Measurements from ENCODE around the gene AIG1. TPM values are rescaled to one million over a fixed set of nuclear protein-coding genes. Genes with fewer than 3 reads are reported as not detected.
"Not testable (repeated sequence)": the region's sequence is repeated elsewhere in the genome, so short reads cannot be mapped to it uniquely, and the experiment has no call there.

The AIG1 gene
- total RNA-seq, 1 donor from 2014 or later, result 32.2 TPM

GRCh38 chr6:143241111-143241510 lies 180.4 kb downstream of the AIG1 start:
- H3K9me3 Mint-ChIP-seq (ENCODE audit: low read depth), result no peaks in the 10 kb centered on the region
- TF ChIP-seq CTCF (IDR thresholded peaks at IDR 0.05), result no peak
- no peak overlapping the region for H3K4me3 Mint-ChIP-seq (ENCODE audit: unreplicated experiment)
- H3K4me1 Mint-ChIP-seq (ENCODE audit: low read depth), result peaks cover 5% of the 10 kb centered on the region
- H3K36me3 Mint-ChIP-seq (ENCODE audit: low read depth), result peaks cover 5% of the 10 kb centered on the region
- no peak for DNase-seq (ENCODE audit: low spot score)
- no peaks in the 10 kb centered on the region for H3K27me3 Mint-ChIP-seq (ENCODE audit: low read depth)
- H3K27ac Mint-ChIP-seq (ENCODE audit: unreplicated experiment), result peak overlapping the region; percentile 82

DNA sequence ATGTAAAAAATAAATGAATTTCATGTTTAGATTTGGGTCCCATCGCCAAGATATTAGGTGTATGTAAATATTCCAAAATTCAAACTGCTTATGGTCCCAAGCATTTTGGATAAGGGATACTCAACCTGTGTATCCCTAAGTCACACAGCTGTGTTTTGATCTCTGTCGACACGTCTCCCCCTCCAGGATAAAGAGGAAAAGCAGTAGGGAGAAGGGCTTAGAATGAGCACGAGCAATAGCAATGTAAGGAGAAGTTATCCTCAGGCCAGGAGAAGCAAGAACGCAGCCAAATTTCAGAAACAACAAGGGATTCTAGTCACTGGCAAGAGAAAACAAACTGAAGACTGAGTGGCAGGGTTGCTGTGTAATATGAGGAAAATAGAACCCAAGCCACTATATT lies 181.2 kb downstream of the AIG1 start:
- no peaks in the 10 kb centered on the region for H3K27me3 Mint-ChIP-seq (ENCODE audit: low read depth)
- H3K36me3 Mint-ChIP-seq (ENCODE audit: low read depth), result peaks cover 5% of the 10 kb centered on the region
- no peak overlapping the region for H3K27ac Mint-ChIP-seq (ENCODE audit: unreplicated experiment)
- no peak for TF ChIP-seq CTCF (IDR thresholded peaks at IDR 0.05)
- peaks cover 5% of the 10 kb centered on the region for H3K4me1 Mint-ChIP-seq (ENCODE audit: low read depth)
- no peak for DNase-seq (ENCODE audit: low spot score)
- no peak overlapping the region for H3K4me3 Mint-ChIP-seq (ENCODE audit: unreplicated experiment)
- H3K9me3 Mint-ChIP-seq (ENCODE audit: low read depth), result no peaks in the 10 kb centered on the region

GRCh38 chr6:143243786-143244185 lies 183.1 kb downstream of the AIG1 start:
- no peak overlapping the region for H3K4me3 Mint-ChIP-seq (ENCODE audit: unreplicated experiment)
- H3K36me3 Mint-ChIP-seq (ENCODE audit: low read depth), result peaks cover 5% of the 10 kb centered on the region

DNA sequence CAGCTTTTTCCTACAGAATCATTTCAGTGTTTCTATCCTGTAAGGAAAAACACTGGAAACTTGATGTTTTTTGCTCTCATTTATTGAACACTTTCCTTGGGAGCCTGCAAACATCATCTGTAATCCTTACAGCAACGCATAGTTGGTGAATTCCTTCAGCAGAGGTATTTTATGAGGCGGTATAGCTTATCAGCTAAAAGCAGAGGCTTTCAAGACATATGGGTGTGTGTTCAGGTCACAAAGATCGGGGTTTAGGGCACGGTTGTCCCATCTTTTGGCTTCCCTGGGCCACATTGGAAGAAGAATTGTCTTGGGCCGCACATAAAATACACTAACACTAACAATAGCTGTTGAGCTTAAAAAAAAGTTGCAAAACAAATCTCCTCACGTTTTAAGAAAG lies 185.0 kb downstream of the AIG1 start:
- Mint-ChIP-seq H3K4me3 (ENCODE audit: unreplicated experiment) (no peak overlapping the region), H3K27ac (ENCODE audit: unreplicated experiment) (no peak overlapping the region), H3K27me3 (ENCODE audit: low read depth) (no peaks in the 10 kb centered on the region), H3K36me3 (ENCODE audit: low read depth) (peaks cover 5% of the 10 kb centered on the region), H3K9me3 (ENCODE audit: low read depth) (no peaks in the 10 kb centered on the region), H3K4me1 (ENCODE audit: low read depth) (peaks cover 5% of the 10 kb centered on the region)
- TF ChIP-seq CTCF (IDR thresholded peaks at IDR 0.05), result no peak
- DNase-seq (ENCODE audit: low spot score), result no peak

More at GRCh38 chr6:143243786-143244185, 183.1 kb downstream of the AIG1 start:
- Mint-ChIP-seq H3K27ac (ENCODE audit: unreplicated experiment) (no peak overlapping the region), H3K27me3 (ENCODE audit: low read depth) (no peaks in the 10 kb centered on the region), H3K4me1 (ENCODE audit: low read depth) (peaks cover 5% of the 10 kb centered on the region), H3K9me3 (ENCODE audit: low read depth) (no peaks in the 10 kb centered on the region)
- no peak for TF ChIP-seq CTCF (IDR thresholded peaks at IDR 0.05)
- DNase-seq (ENCODE audit: low spot score), result no peak

DNA sequence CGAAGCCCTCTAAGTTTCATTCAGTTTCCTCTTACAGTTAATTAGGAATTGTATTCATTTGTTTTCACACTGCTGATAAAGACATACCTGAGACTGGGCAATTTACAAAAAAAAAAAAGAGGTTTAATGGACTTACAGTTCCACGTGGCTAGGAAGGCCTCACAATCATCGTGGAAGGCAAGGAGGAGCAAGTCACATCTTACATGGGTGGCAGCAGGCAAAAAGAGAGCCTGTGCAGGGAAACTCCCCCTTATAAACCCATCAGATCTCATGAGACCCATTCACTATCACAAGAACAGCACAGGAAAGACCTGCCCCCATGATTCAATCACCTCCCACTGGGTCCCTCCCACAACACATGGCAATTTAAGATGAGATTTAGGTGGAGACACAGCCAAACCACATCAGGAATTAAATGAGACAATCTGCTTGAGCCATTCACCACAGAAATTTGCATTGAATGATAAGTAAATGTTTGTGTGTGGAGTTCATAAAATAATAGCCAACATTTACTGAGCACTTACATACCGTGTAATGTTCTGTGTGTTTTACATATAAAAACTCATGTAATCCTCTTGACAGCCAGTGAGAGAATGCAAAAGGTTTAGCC lies 185.6 kb downstream of the AIG1 start:
- not testable (repeated sequence) for H3K9me3 Mint-ChIP-seq (ENCODE audit: low read depth); H3K4me3 Mint-ChIP-seq (ENCODE audit: unreplicated experiment); DNase-seq (ENCODE audit: low spot score); H3K27ac Mint-ChIP-seq (ENCODE audit: unreplicated experiment); H3K36me3 Mint-ChIP-seq (ENCODE audit: low read depth); H3K27me3 Mint-ChIP-seq (ENCODE audit: low read depth); H3K4me1 Mint-ChIP-seq (ENCODE audit: low read depth)

DNA sequence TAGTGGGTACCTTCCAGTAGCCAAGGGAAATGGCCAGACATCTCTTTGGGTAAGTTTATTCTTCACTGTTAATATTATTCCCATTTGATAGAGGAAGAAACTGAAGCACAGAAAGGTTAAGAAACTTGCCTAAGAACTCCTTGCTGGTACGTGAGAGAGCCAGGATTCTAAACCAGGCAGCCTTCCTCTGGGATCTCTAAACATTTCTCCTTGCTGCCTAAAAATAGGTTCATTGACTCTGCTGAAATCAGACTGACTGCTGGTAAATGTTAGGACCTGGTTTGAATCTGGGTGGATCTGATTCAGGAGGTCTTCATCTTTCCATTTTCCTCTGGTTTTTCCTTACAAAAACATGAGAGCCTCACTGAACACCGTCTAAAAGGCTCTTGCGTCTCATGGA lies 186.9 kb downstream of the AIG1 start:
- no peak overlapping the region for H3K4me3 Mint-ChIP-seq (ENCODE audit: unreplicated experiment)
- no peak for TF ChIP-seq CTCF (IDR thresholded peaks at IDR 0.05)
- H3K9me3 Mint-ChIP-seq (ENCODE audit: low read depth), result no peaks in the 10 kb centered on the region
- H3K4me1 Mint-ChIP-seq (ENCODE audit: low read depth), result no peaks in the 10 kb centered on the region
- no peak overlapping the region for H3K27ac Mint-ChIP-seq (ENCODE audit: unreplicated experiment)
- no peak for DNase-seq (ENCODE audit: low spot score)
- no peaks in the 10 kb centered on the region for H3K27me3 Mint-ChIP-seq (ENCODE audit: low read depth)
- peaks cover 11% of the 10 kb centered on the region for H3K36me3 Mint-ChIP-seq (ENCODE audit: low read depth)

Data from chondrocyte (in vitro differentiated cells).